Stomach (tissue), 9 donors: Measurements from ENCODE around the gene ADGRL3. TPM values are rescaled to one million over a fixed set of nuclear protein-coding genes. Genes with fewer than 3 reads are reported as not detected.

ENCODE experiments used
- DNase-seq, 2 donors: peaks; one replicate each; pipeline versions ENCODE4 v3.0.0 to v3.0.0-alpha.2; 2013 to 2019
- H3K27ac ChIP-seq, 5 donors: fragments of 200-600 bp in 4 of 5; sonication (generic) in 4 of 5; one replicate each; pipeline ENCODE4 v1.5.1; 2013 to 2019; ENCODE audit warnings: mild to moderate bottlenecking in 1 of 5, moderate library complexity in 1 of 5
- H3K27me3 ChIP-seq, 3 donors: fragments of 200-600 bp; sonication (generic); one replicate each; pipeline ENCODE4 v1.5.1; 2017 to 2019; ENCODE audit warnings: mixed run types in 1 of 3
- H3K36me3 ChIP-seq, 4 donors: fragments of 200-600 bp; sonication (generic); 1 replicate in 3 of 4; 2 replicates in 1 of 4; pipeline ENCODE4 v1.5.1; 2016 to 2019
- H3K4me1 ChIP-seq, 4 donors: fragments of 200-600 bp; sonication (generic); one replicate each; pipeline ENCODE4 v1.5.1; 2016 to 2019
- H3K4me3 ChIP-seq, 4 donors: fragments of 200-600 bp; sonication (generic) in 3 of 4; one replicate each; pipeline ENCODE4 v1.5.1; 2016 to 2019; ENCODE audit warnings: mild to moderate bottlenecking in 1 of 4
- H3K9me3 ChIP-seq, 4 donors: fragments of 200-600 bp; sonication (generic); one replicate each; pipeline ENCODE4 v1.5.1; 2016 to 2019
- EP300 ChIP-seq: sonication (generic); formaldehyde crosslinking; IDR thresholded peaks from one replicate; pipeline ENCODE4 v1.6.1; 2017; ENCODE audit warnings: antibody characterized with exemption
- POLR2A ChIP-seq, 4 donors: fragments of 450-650 bp; IDR thresholded peaks; one replicate each; pipeline ENCODE4 v1.6.1; 2016; ENCODE audit warnings: antibody characterized with exemption in 4 of 4, control low read depth in 2 of 4, mild to moderate bottlenecking in 1 of 4, moderate library complexity in 1 of 4
- POLR2AphosphoS5 ChIP-seq, 3 donors: sonication (generic); formaldehyde crosslinking; IDR thresholded peaks; one replicate each; pipeline ENCODE4 v1.6.1; 2016; ENCODE audit warnings: antibody characterized with exemption in 3 of 3
- WGBS, 5 donors: extraction: QIAGEN DNeasy Blood & Tissue Kit in 3 of 5; methylation state at CpG; one replicate each; pipeline versions ENCODE4 v1.1.5 to v1.1.7; 2013 to 2018; 5-methylcytosine and 5-hydroxymethylcytosine counted together
- intact Hi-C: fragments of 100-400 bp; cut with DNase I; formaldehyde crosslinking; loops from one replicate; pipeline ENCODE4 v1.15.1; 2023; ENCODE audit warnings: low total_unique reads
- polyA plus RNA-seq, 3 donors: library from polyadenylated mRNA; stranded (reverse); fragments of 200-250 nt; gene quantifications; one replicate each; pipeline ENCODE4 v1.2.3, GENCODE V29; 2013
- total RNA-seq, 5 donors: library from RNA; depleted of rRNA; stranded (reverse); fragments of >200 nt; gene quantifications; one replicate each; pipeline versions ENCODE4 v1.1.0 to v1.2.3, GENCODE V29; 2014 to 2016
- TF ChIP-seq, protein P1 (sequence below), 7 experiments: fragments of 450-650 bp in 4 of 7; fragments of 200-600 bp in 3 of 7; sonication (generic) in 3 of 7; IDR thresholded peaks; one replicate each; pipeline ENCODE4 v1.5.1; 2016 to 2019; ENCODE audit warnings: antibody characterized with exemption in 7 of 7, control low read depth in 2 of 7, mild to moderate bottlenecking in 1 of 7
- donor health status: healthy with polysubstance abuse.
- donor health status: Bipolar disorder and iron deficiency.
- donor health status: healthy.

Gene ADGRL3
- total and polyA plus RNA-seq, 8 donors = 0.48 to 109 (median 3.9) TPM

DNA sequence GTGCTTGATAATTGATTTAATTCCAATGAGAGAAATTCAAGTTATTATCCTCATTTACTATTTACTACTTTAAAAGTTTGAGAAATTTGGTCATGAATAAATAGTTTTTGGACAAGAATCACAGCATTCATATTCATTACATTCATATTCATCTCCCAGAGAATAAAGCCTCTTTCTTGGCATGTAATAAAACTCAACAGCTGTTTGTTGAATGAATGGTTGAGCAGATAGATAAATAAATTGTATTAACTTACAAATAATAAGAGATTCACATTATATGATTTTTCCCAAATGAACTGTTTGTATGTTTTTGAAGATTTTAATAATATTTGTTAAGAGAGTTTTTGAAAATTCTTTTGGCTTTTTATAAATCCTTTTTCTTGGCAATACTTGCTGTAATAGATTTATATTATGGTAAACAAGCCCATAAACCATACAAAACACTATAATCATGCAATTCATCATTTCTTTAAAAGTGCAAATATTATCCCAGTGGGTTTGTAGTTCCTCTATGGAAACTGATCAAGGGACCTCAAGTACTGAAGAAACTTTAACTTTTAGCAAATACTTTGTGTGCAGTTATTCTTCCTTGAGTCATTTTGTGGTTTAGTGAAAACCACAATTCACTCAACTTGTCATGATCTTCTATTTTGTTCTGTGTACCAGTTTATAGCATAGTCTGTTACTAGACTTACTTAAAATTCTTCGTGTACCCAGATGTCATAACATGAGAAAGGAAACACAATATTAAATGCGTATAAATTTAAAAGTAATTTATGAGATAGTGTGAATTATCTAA, 371.8 kb downstream of the ADGRL3 start:
- peak in 1 of 2 donors; percentile 21 for DNase-seq
- H3K27ac ChIP-seq = no peak overlapping the region
- no peaks in the 10 kb centered on the region for H3K4me1 ChIP-seq
- TF ChIP-seq EP300 = no peak
- TF ChIP-seq, protein P1, sequence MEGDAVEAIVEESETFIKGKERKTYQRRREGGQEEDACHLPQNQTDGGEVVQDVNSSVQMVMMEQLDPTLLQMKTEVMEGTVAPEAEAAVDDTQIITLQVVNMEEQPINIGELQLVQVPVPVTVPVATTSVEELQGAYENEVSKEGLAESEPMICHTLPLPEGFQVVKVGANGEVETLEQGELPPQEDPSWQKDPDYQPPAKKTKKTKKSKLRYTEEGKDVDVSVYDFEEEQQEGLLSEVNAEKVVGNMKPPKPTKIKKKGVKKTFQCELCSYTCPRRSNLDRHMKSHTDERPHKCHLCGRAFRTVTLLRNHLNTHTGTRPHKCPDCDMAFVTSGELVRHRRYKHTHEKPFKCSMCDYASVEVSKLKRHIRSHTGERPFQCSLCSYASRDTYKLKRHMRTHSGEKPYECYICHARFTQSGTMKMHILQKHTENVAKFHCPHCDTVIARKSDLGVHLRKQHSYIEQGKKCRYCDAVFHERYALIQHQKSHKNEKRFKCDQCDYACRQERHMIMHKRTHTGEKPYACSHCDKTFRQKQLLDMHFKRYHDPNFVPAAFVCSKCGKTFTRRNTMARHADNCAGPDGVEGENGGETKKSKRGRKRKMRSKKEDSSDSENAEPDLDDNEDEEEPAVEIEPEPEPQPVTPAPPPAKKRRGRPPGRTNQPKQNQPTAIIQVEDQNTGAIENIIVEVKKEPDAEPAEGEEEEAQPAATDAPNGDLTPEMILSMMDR (IDR thresholded peaks at IDR 0.05) = no peak
- TF ChIP-seq POLR2AphosphoS5 (IDR thresholded peaks at IDR 0.05) = no peak
- TF ChIP-seq POLR2A (IDR thresholded peaks at IDR 0.05) = no peak
- H3K9me3 ChIP-seq = no peaks in the 10 kb centered on the region
- H3K4me3 ChIP-seq = no peak overlapping the region
- 57 to 72% (median 65%) methylated on average over 2 of the region's 2 CpGs for WGBS, 5 donors
- no peaks in the 10 kb centered on the region for H3K36me3 ChIP-seq
- no peaks in the 10 kb centered on the region for H3K27me3 ChIP-seq
- intact Hi-C loops = no loop called here

DNA sequence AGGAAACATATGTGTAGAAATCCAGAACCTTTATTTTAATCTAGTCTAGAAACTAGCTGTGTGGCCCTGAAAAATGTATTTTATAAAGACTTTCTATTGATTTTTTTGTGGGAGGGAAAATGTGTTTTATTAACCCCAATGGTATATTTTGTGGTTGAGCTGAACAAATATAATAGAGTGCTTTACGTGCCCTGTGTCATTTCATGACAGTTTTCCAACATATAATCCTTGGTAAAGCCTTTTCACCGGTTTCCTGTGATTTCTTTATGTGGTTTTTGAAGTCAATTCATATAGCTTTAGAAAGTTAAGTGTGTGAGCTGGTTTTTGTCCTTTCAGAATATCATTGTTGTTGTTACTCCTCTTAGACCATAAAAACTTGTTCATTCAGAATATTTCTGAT, 375.7 kb downstream of the ADGRL3 start:
- H3K4me1 ChIP-seq = no peaks in the 10 kb centered on the region
- intact Hi-C loops = no loop called here
- no peaks in the 10 kb centered on the region for H3K9me3 ChIP-seq
- no peak overlapping the region for H3K4me3 ChIP-seq
- TF ChIP-seq POLR2A (IDR thresholded peaks at IDR 0.05) (no peak), EP300 (no peak), POLR2AphosphoS5 (IDR thresholded peaks at IDR 0.05) (no peak)
- TF ChIP-seq, protein P1 (IDR thresholded peaks at IDR 0.05) = no peak
- no peak overlapping the region for H3K27ac ChIP-seq
- H3K36me3 ChIP-seq = no peaks in the 10 kb centered on the region
- 65 to 92% (median 73%) methylated on average over 2 of the region's 2 CpGs for WGBS, 5 donors
- no peaks in the 10 kb centered on the region for H3K27me3 ChIP-seq
- DNase-seq = no peak

DNA sequence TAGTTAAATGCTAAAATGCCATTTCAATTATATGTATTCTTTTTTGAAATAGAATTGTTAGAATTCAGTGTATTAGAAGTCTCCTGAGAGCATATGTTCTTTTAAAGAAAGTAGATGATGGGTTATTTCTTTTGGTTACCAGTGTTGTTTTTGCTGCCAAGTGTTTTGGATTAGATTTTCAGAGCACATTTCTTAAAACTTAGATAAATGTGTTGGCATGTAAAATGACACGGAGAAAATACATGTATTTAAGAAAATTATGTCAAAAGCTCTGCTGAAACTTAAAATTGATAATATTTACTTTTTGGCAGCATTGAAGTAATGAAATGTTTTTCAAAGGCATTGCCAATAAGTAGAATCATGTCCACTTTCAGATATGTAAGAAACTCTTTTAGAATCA, 379.7 kb downstream of the ADGRL3 start:
- Histone ChIP-seq H3K36me3 (no peaks in the 10 kb centered on the region), H3K4me3 (no peak overlapping the region), H3K27me3 (no peaks in the 10 kb centered on the region), H3K9me3 (no peaks in the 10 kb centered on the region), H3K27ac (no peak overlapping the region), H3K4me1 (no peaks in the 10 kb centered on the region)
- WGBS, 5 donors = 59 to 80% (median 76%) methylated on average over 1 of the region's 1 CpG
- peak in 1 of 2 donors; percentile 27 for DNase-seq
- intact Hi-C loops = no loop called here
- TF ChIP-seq EP300 (no peak), POLR2A (IDR thresholded peaks at IDR 0.05) (no peak), POLR2AphosphoS5 (IDR thresholded peaks at IDR 0.05) (no peak)
- TF ChIP-seq, protein P1 (IDR thresholded peaks at IDR 0.05) = no peak

DNA sequence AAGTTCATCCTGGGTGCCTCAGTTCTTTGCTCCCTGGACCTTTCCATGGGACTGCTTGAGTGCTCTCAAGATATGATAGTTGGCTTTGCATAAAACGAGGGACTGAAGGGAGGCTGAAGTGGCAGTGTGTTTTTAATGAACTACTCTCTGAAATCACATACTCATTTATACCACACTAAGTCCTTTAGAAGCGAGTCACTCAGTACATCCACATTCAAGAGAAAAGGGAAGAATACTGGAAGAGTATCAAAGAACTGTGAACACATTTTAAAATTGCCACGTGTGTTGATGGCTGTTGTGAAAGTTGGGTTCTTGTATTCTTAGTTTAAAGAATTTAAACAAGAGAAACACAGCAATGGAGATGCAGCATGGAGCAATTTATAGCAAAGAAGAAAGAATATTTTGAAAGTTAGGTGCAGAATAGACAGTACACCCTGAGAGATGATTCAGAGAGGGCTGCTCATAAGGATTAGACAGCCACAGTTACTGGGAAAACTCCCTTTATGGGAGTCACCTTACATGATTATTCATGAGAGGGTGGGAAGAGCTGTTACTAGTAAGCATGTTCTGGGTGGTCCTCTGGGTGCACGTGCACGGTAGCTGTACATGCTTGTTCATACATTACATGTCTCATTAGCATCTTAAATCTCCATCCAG, 380.7 kb downstream of the ADGRL3 start:
- Histone ChIP-seq H3K4me3 (no peak overlapping the region), H3K9me3 (no peaks in the 10 kb centered on the region), H3K27ac (no peak overlapping the region), H3K27me3 (no peaks in the 10 kb centered on the region), H3K4me1 (no peaks in the 10 kb centered on the region), H3K36me3 (no peaks in the 10 kb centered on the region)
- WGBS, 5 donors = 82 to 88% (median 85%) methylated on average over 5 of the region's 5 CpGs
- TF ChIP-seq EP300 (no peak), POLR2AphosphoS5 (IDR thresholded peaks at IDR 0.05) (no peak), POLR2A (IDR thresholded peaks at IDR 0.05) (no peak)
- TF ChIP-seq, protein P1 (IDR thresholded peaks at IDR 0.05) = no peak
- intact Hi-C loops = no loop called here
- no peak for DNase-seq
